GM18951 (cell line): ENCODE results near the gene B3GALT4.
"Not testable (repeated sequence)": the region's sequence is repeated elsewhere in the genome, so short reads cannot be mapped to it uniquely, and the experiment has no call there.

Source experiments
- POLR2A ChIP-seq: IDR thresholded peaks from 4 replicates; pipeline ENCODE4 v1.6.1; 2011; ENCODE audit warnings: mild to moderate bottlenecking; ENCODE audit not compliant: insufficient read length, insufficient read depth; ENCODE audit errors: extremely low read depth
- in situ Hi-C: fragments of 300-500 bp; cut with MboI; formaldehyde crosslinking; loops from one replicate; pipeline ENCODE4 v1.12.0; 2022; ENCODE audit warnings: low sequenced_read_pairs, mixed read lengths, inconsistent platforms; ENCODE audit not compliant: unreplicated experiment

The B3GALT4 gene

GRCh38 chr6:33277663-33278391, 904 bp downstream of the B3GALT4 start:
- in situ Hi-C loops: no loop called here
- peak; percentile 20 for TF ChIP-seq POLR2A

GRCh38 chr6:33278392-33278741, 1.4 kb downstream of the B3GALT4 start:
- TF ChIP-seq POLR2A: no peak
- in situ Hi-C loops: no loop called here

GRCh38 chr6:33278810-33279209, 1.9 kb downstream of the B3GALT4 start:
- in situ Hi-C loops: no loop called here
- TF ChIP-seq POLR2A: no peak

GRCh38 chr6:33279257-33279695, 2.4 kb downstream of the B3GALT4 start:
- in situ Hi-C loops: no loop called here
- TF ChIP-seq POLR2A: no peak

- TF ChIP-seq POLR2A: no peak
- in situ Hi-C loops: no loop called here
Observed at GRCh38 chr6:33279971-33280511, 3.1 kb downstream of the B3GALT4 start.

- in situ Hi-C loops: no loop called here
- TF ChIP-seq POLR2A: no peak
Observed at GRCh38 chr6:33280539-33280938, 3.6 kb downstream of the B3GALT4 start.

- in situ Hi-C loops: not testable (repeated sequence)
Observed at GRCh38 chr6:33285214-33285613, 8.3 kb downstream of the B3GALT4 start.

GRCh38 chr6:33286946-33287914, 10.3 kb downstream of the B3GALT4 start:
- TF ChIP-seq POLR2A: no peak
- in situ Hi-C loops: no loop called here

GRCh38 chr6:33288141-33288920, 11.4 kb downstream of the B3GALT4 start:
- in situ Hi-C loops: no loop called here
- TF ChIP-seq POLR2A: no peak

GRCh38 chr6:33288921-33289783, 12.2 kb downstream of the B3GALT4 start, which contains the start of the genes PFDN6 and WDR46:
PFDN6 (plus strand) TSS chr6:33289601; CDS start chr6:33289857, 256 bp downstream.
WDR46 (minus strand) TSS chr6:33289239; CDS start chr6:33289170, 69 bp downstream.
- in situ Hi-C loops: no loop called here
- TF ChIP-seq POLR2A: peak; percentile 42

GRCh38 chr6:33289784-33290315, 12.9 kb downstream of the B3GALT4 start:
- no peak for TF ChIP-seq POLR2A
- in situ Hi-C loops: no loop called here

GRCh38 chr6:33290459-33290858, 13.5 kb downstream of the B3GALT4 start:
- TF ChIP-seq POLR2A: no peak
- in situ Hi-C loops: no loop called here
